A549 (cell line): Measurements from ENCODE around the gene ATP6V1G2. TPM values are rescaled to one million over a fixed set of nuclear protein-coding genes. Genes with fewer than 3 reads are reported as not detected.

Experiments
- ATAC-seq, 2 experiments: fragments of 200-7000 bp in 1 of 2; fragments of >200 bp in 1 of 2; cut with Nextera tagmentation in 1 of 2; cut with Tn5 transposase in 1 of 2; 3 replicates each; pipeline versions ENCODE4 v1.8.0 to v1.9.1; 2018 to 2020; ENCODE audit warnings: mild to moderate bottlenecking in 1 of 2, moderate library complexity in 1 of 2
- CTCF ChIA-PET: fragments of 300-600 bp; sonication (Branson Sonifier 250); formaldehyde crosslinking; extraction: SDS; loops from one replicate; lab custom pipeline; 2021; ENCODE audit warnings: antibody characterized with exemption, inconsistent platforms; lab: Yijun Ruan, JAX
- POLR2A ChIA-PET: fragments of 350-600 bp; formaldehyde crosslinking; extraction: SDS; loops from one replicate; lab custom pipeline; 2021; ENCODE audit warnings: antibody characterized with exemption, inconsistent platforms; lab: Yijun Ruan, JAX
- DNase-seq, 2 experiments: peaks; one replicate each; pipeline versions ENCODE4 v3.0.0 to v3.0.0-alpha.2; 2011 to 2016; ENCODE audit warnings: low read depth in 1 of 2, low spot score in 1 of 2
- FAIRE-seq: peaks from 2 replicates; lab custom pipeline; 2011; peaks lifted over from hg19 to GRCh38; lab: Jason Lieb, UNC
- H3K27ac ChIP-seq, 2 experiments: fragments of >200 bp; sonication (Bioruptor Twin); formaldehyde crosslinking; 3 replicates each; pipeline ENCODE4 v1.5.1; 2016 to 2017
- H3K4me1 ChIP-seq: fragments of >200 bp; sonication (Bioruptor Twin); formaldehyde crosslinking; 3 replicates; pipeline ENCODE4 v1.6.1; 2016
- H3K4me2 ChIP-seq: fragments of >200 bp; sonication (Bioruptor Twin); formaldehyde crosslinking; 3 replicates; pipeline ENCODE4 v1.6.1; 2016
- H3K4me3 ChIP-seq: fragments of >200 bp; sonication (Bioruptor Twin); formaldehyde crosslinking; 3 replicates; pipeline ENCODE4 v1.5.1; 2016
- H3K9me3 ChIP-seq: fragments of >200 bp; sonication (Bioruptor Twin); formaldehyde crosslinking; 3 replicates; pipeline ENCODE4 v1.6.1; 2016
- CEBPB ChIP-seq, 2 experiments: fragments of >200 bp in 1 of 2; sonication (Bioruptor Twin) in 1 of 2; formaldehyde crosslinking in 1 of 2; IDR thresholded peaks; 2 replicates each; pipeline ENCODE4 v1.6.1; 2012 to 2016
- CHD2 ChIP-seq: fragments of 150-350 bp; IDR thresholded peaks from 2 replicates; pipeline ENCODE4 v1.6.1; 2014; ENCODE audit warnings: low read length; ENCODE audit not compliant: partially characterized antibody
- CHD4 ChIP-seq: fragments of 200-600 bp; sonication (generic); IDR thresholded peaks from 2 replicates; pipeline ENCODE4 v1.6.1; 2016; ENCODE audit warnings: antibody characterized with exemption, mild to moderate bottlenecking, borderline replicate concordance
- EHF ChIP-seq: fragments of 250-450 bp; sonication (Bioruptor Pico); IDR thresholded peaks from 2 replicates; pipeline ENCODE4 v1.5.0; 2020; ENCODE audit warnings: mild to moderate bottlenecking
- EHMT2 ChIP-seq: fragments of 200-600 bp; sonication (generic); IDR thresholded peaks from 2 replicates; pipeline ENCODE4 v1.6.1; 2016; ENCODE audit warnings: antibody characterized with exemption, low read depth, mild to moderate bottlenecking, moderate library complexity
- ESRRA ChIP-seq: fragments of 150-350 bp; IDR thresholded peaks from 2 replicates; pipeline ENCODE4 v1.6.1; 2014; ENCODE audit warnings: mild to moderate bottlenecking, low read length, borderline replicate concordance
- FOSB ChIP-seq: fragments of 250-450 bp; sonication (Bioruptor Pico); IDR thresholded peaks from 2 replicates; pipeline ENCODE4 v1.5.0; 2020; ENCODE audit warnings: mild to moderate bottlenecking, moderate library complexity
- FOXS1 ChIP-seq: fragments of 250-450 bp; sonication (Bioruptor Pico); IDR thresholded peaks from 2 replicates; pipeline ENCODE4 v1.5.0; 2020; ENCODE audit warnings: mild to moderate bottlenecking, moderate library complexity
- HDAC2 ChIP-seq: fragments of 200-600 bp; sonication (generic); IDR thresholded peaks from 2 replicates; pipeline ENCODE4 v1.6.1; 2016
- HEYL ChIP-seq: fragments of 250-450 bp; sonication (Bioruptor Pico); IDR thresholded peaks from 2 replicates; pipeline ENCODE4 v1.8.0; 2021; ENCODE audit warnings: mild to moderate bottlenecking, moderate library complexity
- HOXB13 ChIP-seq: fragments of 250-450 bp; sonication (Bioruptor Pico); IDR thresholded peaks from 2 replicates; pipeline ENCODE4 v1.5.0; 2020; ENCODE audit warnings: low read depth, mild to moderate bottlenecking, moderate library complexity
- JUN ChIP-seq, 2 experiments: fragments of >200 bp; sonication (Bioruptor Twin); formaldehyde crosslinking; IDR thresholded peaks; 2 replicates in 1 of 2; 3 replicates in 1 of 2; pipeline ENCODE4 v1.6.1; 2016 to 2017
- MAZ ChIP-seq: fragments of 150-350 bp; IDR thresholded peaks from 2 replicates; pipeline ENCODE4 v1.6.1; 2014; ENCODE audit warnings: antibody characterized with exemption, low read depth, low read length, borderline replicate concordance
- MYC ChIP-seq: IDR thresholded peaks from 2 replicates; pipeline ENCODE4 v1.6.1; 2012; ENCODE audit warnings: mild to moderate bottlenecking, inconsistent platforms, low read length, improper control_type of control experiment, borderline replicate concordance
- NFE2L2 ChIP-seq: fragments of 150-350 bp; conservative IDR thresholded peaks from 2 replicates; pipeline ENCODE4 v1.6.1; 2014; ENCODE audit warnings: low read length
- NPAS2 ChIP-seq: fragments of 250-450 bp; sonication (Bioruptor Pico); IDR thresholded peaks from 2 replicates; pipeline ENCODE4 v1.8.0; 2022; ENCODE audit warnings: mild to moderate bottlenecking, moderate library complexity, borderline replicate concordance
- RARB ChIP-seq: fragments of 250-450 bp; sonication (Bioruptor Pico); IDR thresholded peaks from 2 replicates; pipeline ENCODE4 v1.8.0; 2021; ENCODE audit warnings: mild to moderate bottlenecking, moderate library complexity
- RCOR1 ChIP-seq: fragments of 150-350 bp; IDR thresholded peaks from 2 replicates; pipeline ENCODE4 v1.6.1; 2014; ENCODE audit warnings: antibody characterized with exemption, low read length, low read depth
- RNF2 ChIP-seq: fragments of 200-600 bp; sonication (generic); IDR thresholded peaks from 2 replicates; pipeline ENCODE4 v1.6.1; 2016; ENCODE audit warnings: low read depth, mild to moderate bottlenecking, antibody characterized with exemption, moderate library complexity, borderline replicate concordance
- SMC3 ChIP-seq: fragments of >200 bp; sonication (Bioruptor Twin); formaldehyde crosslinking; IDR thresholded peaks from 3 replicates; pipeline ENCODE4 v1.6.1; 2018; ENCODE audit warnings: inconsistent platforms
- TFCP2L1 ChIP-seq: fragments of 250-450 bp; sonication (Bioruptor Pico); IDR thresholded peaks from 2 replicates; pipeline ENCODE4 v1.5.0; 2021; ENCODE audit warnings: mild to moderate bottlenecking
- ZC3H11A ChIP-seq: fragments of 450-650 bp; IDR thresholded peaks from 2 replicates; pipeline ENCODE4 v1.6.1; 2014; ENCODE audit warnings: antibody characterized with exemption, mild to moderate bottlenecking
- ZFP36 ChIP-seq: fragments of 450-650 bp; IDR thresholded peaks from 2 replicates; pipeline ENCODE4 v1.6.1; 2014; ENCODE audit warnings: borderline replicate concordance; ENCODE audit not compliant: partially characterized antibody
- ZSCAN20 ChIP-seq: fragments of 250-450 bp; sonication (Bioruptor Pico); IDR thresholded peaks from 2 replicates; pipeline ENCODE4 v1.8.0; 2022; ENCODE audit warnings: mild to moderate bottlenecking, moderate library complexity
- WGBS: methylation state at CpG from one replicate; pipeline ENCODE4 v1.1.6; 2017; ENCODE audit errors: missing lambda C conversion rate; 5-methylcytosine and 5-hydroxymethylcytosine counted together
- polyA plus RNA-seq, 4 experiments: library from polyadenylated mRNA; depleted of rRNA in 3 of 4; stranded (reverse); fragments of >200 nt; fragmentation: RNase III in 1 of 4; extraction: RNeasy Plus Mini Kit Qiagen cat#74134 plus additional on column Dnase treatment in 1 of 4; gene quantifications; 2 replicates in 3 of 4; 3 replicates in 1 of 4; pipeline ENCODE4 v1.2.3, GENCODE V29; 2011 to 2017
- TF ChIP-seq, protein P1 (sequence below): fragments of 450-650 bp; IDR thresholded peaks from 2 replicates; pipeline ENCODE4 v1.6.1; 2014; ENCODE audit warnings: antibody characterized with exemption
- TF ChIP-seq, protein P2 (sequence below): fragments of 250-450 bp; sonication (Bioruptor Pico); IDR thresholded peaks from 2 replicates; pipeline ENCODE4 v1.5.0; 2021; ENCODE audit warnings: mild to moderate bottlenecking, moderate library complexity, borderline replicate concordance
- TF ChIP-seq, protein P3 (sequence below): fragments of 200-600 bp; sonication (generic); IDR thresholded peaks from 2 replicates; pipeline ENCODE4 v1.6.1; 2016; ENCODE audit warnings: antibody characterized with exemption, mild to moderate bottlenecking, moderate library complexity
- TF ChIP-seq, protein P4 (sequence below): fragments of >200 bp; sonication (Bioruptor Twin); formaldehyde crosslinking; IDR thresholded peaks from 3 replicates; pipeline ENCODE4 v1.6.1; 2016

ATP6V1G2 gene
- polyA plus RNA-seq, 2 of the 4 experiments (the other 2 are of a cell fraction) = 0.57 to 1.5 TPM

GRCh38 chr6:31535538-31536324 lies 10.7 kb downstream of the ATP6V1G2 start:
- H3K4me2 ChIP-seq = no peak overlapping the region
- TF ChIP-seq FOXS1 (CRISPR knock-in tag) (no peak), SMC3 (no peak), ZSCAN20 (CRISPR knock-in tag) (no peak), ZFP36 (no peak), EHMT2 (no peak), RARB (no peak), ZC3H11A (no peak), RCOR1 (no peak), JUN (IDR thresholded peaks at IDR 0.05) (no peak), RNF2 (no peak), FOSB (CRISPR knock-in tag) (no peak), TFCP2L1 (no peak)
- TF ChIP-seq, protein P1, sequence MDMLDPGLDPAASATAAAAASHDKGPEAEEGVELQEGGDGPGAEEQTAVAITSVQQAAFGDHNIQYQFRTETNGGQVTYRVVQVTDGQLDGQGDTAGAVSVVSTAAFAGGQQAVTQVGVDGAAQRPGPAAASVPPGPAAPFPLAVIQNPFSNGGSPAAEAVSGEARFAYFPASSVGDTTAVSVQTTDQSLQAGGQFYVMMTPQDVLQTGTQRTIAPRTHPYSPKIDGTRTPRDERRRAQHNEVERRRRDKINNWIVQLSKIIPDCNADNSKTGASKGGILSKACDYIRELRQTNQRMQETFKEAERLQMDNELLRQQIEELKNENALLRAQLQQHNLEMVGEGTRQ = no peak
- H3K9me3 ChIP-seq = no peaks in the 10 kb centered on the region
- H3K27ac ChIP-seq = no peak overlapping the region
- CTCF ChIA-PET = interaction anchor here (0.6 to 2.7 kb wide), 3 partner anchors 10 to 151 kb away, joined by 3 to 8 read pairs (median 3); partner anchors contain the start of genes ATP6V1G2 and NFKBIL1
- POLR2A ChIA-PET = no interaction called here
- peaks cover 24% of the 10 kb centered on the region for H3K4me1 ChIP-seq
- no peak for FAIRE-seq
- WGBS = 84% methylated on average over 2 of the region's 2 CpGs
- no peak for ATAC-seq
- DNase-seq = no peak
- no peak overlapping the region for H3K4me3 ChIP-seq

DNA sequence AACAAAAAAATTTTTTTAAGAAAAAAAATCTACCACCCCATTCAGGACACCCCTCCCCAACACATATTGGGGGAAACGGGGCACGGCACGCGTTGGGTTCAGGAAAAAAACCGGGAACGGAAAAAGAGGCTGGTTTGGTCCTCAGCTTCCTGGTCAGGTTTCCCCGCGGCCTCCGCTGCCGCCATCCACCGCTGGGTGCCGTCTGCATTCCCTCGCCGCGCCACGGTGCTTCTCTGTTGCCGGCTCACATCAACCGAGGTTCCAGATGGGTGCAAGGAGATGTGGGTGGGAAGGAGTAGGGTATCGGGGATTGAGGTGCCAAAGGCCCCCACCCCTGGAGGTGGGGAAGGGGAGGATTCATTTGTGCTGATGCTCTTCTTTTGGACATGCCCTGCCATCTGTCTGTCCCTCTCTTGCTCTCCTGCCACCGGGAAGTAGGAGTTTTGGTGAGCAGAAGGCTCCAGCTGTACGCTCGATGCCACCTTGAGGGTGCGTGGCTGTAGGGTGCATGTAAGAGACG lies 11.8 kb downstream of the ATP6V1G2 start:
- ChIA-PET POLR2A (no interaction called here), CTCF (interaction anchor here (1.1 to 2.7 kb wide), 3 partner anchors 11 to 152 kb away, joined by 3 to 8 read pairs (median 4); partner anchors contain the start of gene ATP6V1G2)
- peaks cover 15% of the 10 kb centered on the region for H3K4me1 ChIP-seq
- FAIRE-seq (no peak), DNase-seq (no peak), ATAC-seq (no peak)
- no peak overlapping the region for H3K27ac ChIP-seq
- WGBS = 92% methylated on average over 24 of the region's 24 CpGs
- H3K4me2 ChIP-seq = no peak overlapping the region
- no peak overlapping the region for H3K4me3 ChIP-seq
- no peaks in the 10 kb centered on the region for H3K9me3 ChIP-seq
- no peak for TF ChIP-seq ESRRA
- TF ChIP-seq EHF (CRISPR knock-in tag) = no peak
- TF ChIP-seq, protein P2, sequence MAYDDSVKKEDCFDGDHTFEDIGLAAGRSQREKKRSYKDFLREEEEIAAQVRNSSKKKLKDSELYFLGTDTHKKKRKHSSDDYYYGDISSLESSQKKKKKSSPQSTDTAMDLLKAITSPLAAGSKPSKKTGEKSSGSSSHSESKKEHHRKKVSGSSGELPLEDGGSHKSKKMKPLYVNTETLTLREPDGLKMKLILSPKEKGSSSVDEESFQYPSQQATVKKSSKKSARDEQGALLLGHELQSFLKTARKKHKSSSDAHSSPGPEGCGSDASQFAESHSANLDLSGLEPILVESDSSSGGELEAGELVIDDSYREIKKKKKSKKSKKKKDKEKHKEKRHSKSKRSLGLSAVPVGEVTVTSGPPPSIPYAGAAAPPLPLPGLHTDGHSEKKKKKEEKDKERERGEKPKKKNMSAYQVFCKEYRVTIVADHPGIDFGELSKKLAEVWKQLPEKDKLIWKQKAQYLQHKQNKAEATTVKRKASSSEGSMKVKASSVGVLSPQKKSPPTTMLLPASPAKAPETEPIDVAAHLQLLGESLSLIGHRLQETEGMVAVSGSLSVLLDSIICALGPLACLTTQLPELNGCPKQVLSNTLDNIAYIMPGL (CRISPR knock-in tag) = no peak
- TF ChIP-seq HEYL (CRISPR knock-in tag) = no peak
- TF ChIP-seq NFE2L2 = no peak
- TF ChIP-seq CHD2 = no peak
- TF ChIP-seq FOXS1 (CRISPR knock-in tag) = no peak
- no peak for TF ChIP-seq CEBPB (IDR thresholded peaks at IDR 0.05)
- no peak for TF ChIP-seq HOXB13 (CRISPR knock-in tag)
- no peak for TF ChIP-seq EHMT2
- TF ChIP-seq MYC = no peak
- no peak for TF ChIP-seq HDAC2
- no peak for TF ChIP-seq SMC3
- TF ChIP-seq, protein P3, sequence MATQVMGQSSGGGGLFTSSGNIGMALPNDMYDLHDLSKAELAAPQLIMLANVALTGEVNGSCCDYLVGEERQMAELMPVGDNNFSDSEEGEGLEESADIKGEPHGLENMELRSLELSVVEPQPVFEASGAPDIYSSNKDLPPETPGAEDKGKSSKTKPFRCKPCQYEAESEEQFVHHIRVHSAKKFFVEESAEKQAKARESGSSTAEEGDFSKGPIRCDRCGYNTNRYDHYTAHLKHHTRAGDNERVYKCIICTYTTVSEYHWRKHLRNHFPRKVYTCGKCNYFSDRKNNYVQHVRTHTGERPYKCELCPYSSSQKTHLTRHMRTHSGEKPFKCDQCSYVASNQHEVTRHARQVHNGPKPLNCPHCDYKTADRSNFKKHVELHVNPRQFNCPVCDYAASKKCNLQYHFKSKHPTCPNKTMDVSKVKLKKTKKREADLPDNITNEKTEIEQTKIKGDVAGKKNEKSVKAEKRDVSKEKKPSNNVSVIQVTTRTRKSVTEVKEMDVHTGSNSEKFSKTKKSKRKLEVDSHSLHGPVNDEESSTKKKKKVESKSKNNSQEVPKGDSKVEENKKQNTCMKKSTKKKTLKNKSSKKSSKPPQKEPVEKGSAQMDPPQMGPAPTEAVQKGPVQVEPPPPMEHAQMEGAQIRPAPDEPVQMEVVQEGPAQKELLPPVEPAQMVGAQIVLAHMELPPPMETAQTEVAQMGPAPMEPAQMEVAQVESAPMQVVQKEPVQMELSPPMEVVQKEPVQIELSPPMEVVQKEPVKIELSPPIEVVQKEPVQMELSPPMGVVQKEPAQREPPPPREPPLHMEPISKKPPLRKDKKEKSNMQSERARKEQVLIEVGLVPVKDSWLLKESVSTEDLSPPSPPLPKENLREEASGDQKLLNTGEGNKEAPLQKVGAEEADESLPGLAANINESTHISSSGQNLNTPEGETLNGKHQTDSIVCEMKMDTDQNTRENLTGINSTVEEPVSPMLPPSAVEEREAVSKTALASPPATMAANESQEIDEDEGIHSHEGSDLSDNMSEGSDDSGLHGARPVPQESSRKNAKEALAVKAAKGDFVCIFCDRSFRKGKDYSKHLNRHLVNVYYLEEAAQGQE = no peak
- no peak for TF ChIP-seq ZSCAN20 (CRISPR knock-in tag)
- TF ChIP-seq, protein P4, sequence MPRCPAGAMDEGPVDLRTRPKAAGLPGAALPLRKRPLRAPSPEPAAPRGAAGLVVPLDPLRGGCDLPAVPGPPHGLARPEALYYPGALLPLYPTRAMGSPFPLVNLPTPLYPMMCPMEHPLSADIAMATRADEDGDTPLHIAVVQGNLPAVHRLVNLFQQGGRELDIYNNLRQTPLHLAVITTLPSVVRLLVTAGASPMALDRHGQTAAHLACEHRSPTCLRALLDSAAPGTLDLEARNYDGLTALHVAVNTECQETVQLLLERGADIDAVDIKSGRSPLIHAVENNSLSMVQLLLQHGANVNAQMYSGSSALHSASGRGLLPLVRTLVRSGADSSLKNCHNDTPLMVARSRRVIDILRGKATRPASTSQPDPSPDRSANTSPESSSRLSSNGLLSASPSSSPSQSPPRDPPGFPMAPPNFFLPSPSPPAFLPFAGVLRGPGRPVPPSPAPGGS = no peak
- no peak for TF ChIP-seq NPAS2 (CRISPR knock-in tag)
- no peak for TF ChIP-seq CHD4
- TF ChIP-seq MAZ = no peak
